ENCODE results near the gene VSX2. TPM values are rescaled to one million over a fixed set of nuclear protein-coding genes. Genes with fewer than 3 reads are reported as not detected.

The VSX2 gene
- total RNA-seq, 2 donors from 2014 or later: not detected

GRCh38 chr14:74248017-74248416, 8.8 kb downstream of the VSX2 start:
- H3K4me1 ChIP-seq (replicated peaks): no peaks in the 10 kb centered on the region
- TF ChIP-seq POLR2AphosphoS5 (IDR thresholded peaks at IDR 0.05) (no peak), POLR2A (IDR thresholded peaks at IDR 0.05) (no peak), CTCF (IDR thresholded peaks at IDR 0.05) (no peak)
- no peak overlapping the region for H3K4me3 ChIP-seq
- intact Hi-C loops (cut with DNase I): no loop called here
- H3K27ac ChIP-seq: no peak overlapping the region
- peaks cover 10% of the 10 kb centered on the region for H3K27me3 ChIP-seq (replicated peaks; ENCODE audit: insufficient read depth)
- no peaks in the 10 kb centered on the region for H3K9me3 ChIP-seq
- WGBS: 61% methylated on average over 6 of the region's 6 CpGs
- H3K36me3 ChIP-seq: no peaks in the 10 kb centered on the region
- DNase-seq (ENCODE audit: low spot score): no peak

GRCh38 chr14:74249433-74250375, 10.5 kb downstream of the VSX2 start:
- WGBS: 70% methylated on average over 12 of the region's 12 CpGs
- no peaks in the 10 kb centered on the region for H3K9me3 ChIP-seq
- H3K4me1 ChIP-seq (replicated peaks): no peaks in the 10 kb centered on the region
- DNase-seq (ENCODE audit: low spot score): no peak
- no peak overlapping the region for H3K4me3 ChIP-seq
- H3K27ac ChIP-seq: no peak overlapping the region
- intact Hi-C loops (cut with DNase I): loop anchor here (5.0 kb wide), 2 partner anchors 32 to 137 kb away; no protein-coding TSS in a partner anchor
- H3K36me3 ChIP-seq: no peaks in the 10 kb centered on the region
- peaks cover 6% of the 10 kb centered on the region for H3K27me3 ChIP-seq (replicated peaks; ENCODE audit: insufficient read depth)
- TF ChIP-seq CTCF (IDR thresholded peaks at IDR 0.05) (no peak), POLR2A (IDR thresholded peaks at IDR 0.05) (no peak), POLR2AphosphoS5 (IDR thresholded peaks at IDR 0.05) (no peak)

GRCh38 chr14:74255281-74255680, 16.0 kb downstream of the VSX2 start:
- no peak for TF ChIP-seq POLR2AphosphoS5 (IDR thresholded peaks at IDR 0.05)
- no peaks in the 10 kb centered on the region for H3K36me3 ChIP-seq
- DNase-seq (ENCODE audit: low spot score): no peak
- no peak overlapping the region for H3K4me3 ChIP-seq
- 83% methylated on average over 3 of the region's 3 CpGs for WGBS
- peaks cover 4% of the 10 kb centered on the region for H3K4me1 ChIP-seq (replicated peaks)
- intact Hi-C loops (cut with DNase I): no loop called here
- H3K27me3 ChIP-seq (replicated peaks; ENCODE audit: insufficient read depth): no peaks in the 10 kb centered on the region
- H3K9me3 ChIP-seq: no peaks in the 10 kb centered on the region
- no peak overlapping the region for H3K27ac ChIP-seq

- H3K36me3 ChIP-seq: no peaks in the 10 kb centered on the region
- no peak overlapping the region for H3K27ac ChIP-seq
- peak overlapping the region; percentile 40 to 44 for H3K4me3 ChIP-seq
- no peaks in the 10 kb centered on the region for H3K27me3 ChIP-seq (replicated peaks; ENCODE audit: insufficient read depth)
- DNase-seq (ENCODE audit: low spot score): peak; percentile 8
- TF ChIP-seq CTCF (IDR thresholded peaks at IDR 0.05): peak; percentile 69 to 85 (median 81)
- TF ChIP-seq POLR2A (IDR thresholded peaks at IDR 0.05): no peak
- TF ChIP-seq POLR2AphosphoS5 (IDR thresholded peaks at IDR 0.05): no peak
- WGBS: 4% methylated on average over 64 of the region's 68 CpGs
- H3K4me1 ChIP-seq (replicated peaks): peaks cover 4% of the 10 kb centered on the region
- H3K9me3 ChIP-seq: no peaks in the 10 kb centered on the region
- intact Hi-C loops (cut with DNase I): no loop called here
Observed at GRCh38 chr14:74257078-74257940, 18.1 kb downstream of the VSX2 start.

All from prostate gland (tissue), 2 donors.